SK-N-SH (cell line): ENCODE results near the gene RBMS1. TPM values are rescaled to one million over a fixed set of nuclear protein-coding genes. Genes with fewer than 3 reads are reported as not detected.

ENCODE experiments used
- CTCF ChIA-PET: fragments of 300-600, 350-600 bp; formaldehyde crosslinking; extraction: SDS; loops from one replicate; lab custom pipeline; 2021; lab: Yijun Ruan, JAX
- POLR2A ChIA-PET: fragments of 350-600 bp; sonication (Branson Sonifier 250); formaldehyde crosslinking; extraction: SDS; loops from one replicate; lab custom pipeline; 2020; ENCODE audit warnings: antibody characterized with exemption, inconsistent platforms; lab: Yijun Ruan, JAX
- DNase-seq: peaks from one replicate; pipeline ENCODE4 v3.0.0; 2012
- H2AFZ ChIP-seq: fragments of 200-600 bp; sonication (generic); 2 replicates; pipeline ENCODE4 v1.8.1; 2016; ENCODE audit warnings: antibody characterized with exemption, mild to moderate bottlenecking, low read depth
- H3F3A ChIP-seq: fragments of 200-600 bp; sonication (generic); replicated peaks from 2 replicates; pipeline ENCODE3; 2016; ENCODE audit warnings: antibody characterized with exemption, mild to moderate bottlenecking; ENCODE audit not compliant: insufficient read depth
- H3K27ac ChIP-seq, 2 experiments: fragments of 200-500 bp in 1 of 2; fragments of 200-600 bp in 1 of 2; sonication (Bioruptor generic) in 1 of 2; sonication (generic), shearing (Covaris generic) in 1 of 2; 2 replicates each; pipeline versions ENCODE4 v1.5.1 to v1.6.1; 2014 to 2016; ENCODE audit warnings: low read depth in 2 of 2, inconsistent platforms in 1 of 2, low read length in 1 of 2, mild to moderate bottlenecking in 1 of 2, mixed read lengths in 1 of 2
- H3K27me3 ChIP-seq: fragments of 200-600 bp; sonication (generic), shearing (Covaris generic); 2 replicates; pipeline ENCODE4 v1.6.1; 2016; ENCODE audit warnings: mixed run types; ENCODE audit not compliant: insufficient read depth
- H3K36me3 ChIP-seq, 2 experiments: fragments of 200-500 bp in 1 of 2; fragments of 200-600 bp in 1 of 2; sonication (Bioruptor generic) in 1 of 2; sonication (generic) in 1 of 2; replicated peaks in 1 of 2; 2 replicates each; pipeline versions ENCODE3 to v1.5.1; 2014 to 2016; ENCODE audit warnings: low read length in 1 of 2, mild to moderate bottlenecking in 1 of 2; ENCODE audit not compliant: insufficient read depth in 2 of 2, control insufficient read depth in 1 of 2
- H3K4me1 ChIP-seq, 2 experiments: fragments of 200-500 bp in 1 of 2; fragments of 200-600 bp in 1 of 2; sonication (Bioruptor generic) in 1 of 2; sonication (generic), shearing (Covaris generic) in 1 of 2; 2 replicates each; pipeline versions ENCODE4 v1.5.1 to v1.6.1; 2014 to 2016; ENCODE audit warnings: low read depth in 1 of 2, low read length in 1 of 2, mixed run types in 1 of 2; ENCODE audit not compliant: insufficient read depth in 2 of 2, control insufficient read depth in 1 of 2
- H3K4me2 ChIP-seq: fragments of 200-600 bp; sonication (generic), shearing (Covaris generic); 2 replicates; pipeline ENCODE4 v1.6.1; 2017; ENCODE audit warnings: mixed run types
- H3K4me3 ChIP-seq, 2 experiments: fragments of 200-500 bp in 1 of 2; fragments of 200-600 bp in 1 of 2; sonication (Bioruptor generic) in 1 of 2; sonication (generic), shearing (Covaris generic) in 1 of 2; 2 replicates each; pipeline versions ENCODE4 v1.5.1 to v1.8.1; 2014 to 2016; ENCODE audit warnings: low read depth in 2 of 2, inconsistent platforms in 1 of 2, low read length in 1 of 2, mild to moderate bottlenecking in 1 of 2, mixed read lengths in 1 of 2, moderate library complexity in 1 of 2
- H3K79me2 ChIP-seq: fragments of 200-600 bp; sonication (generic); 2 replicates; pipeline ENCODE4 v1.8.1; 2017; ENCODE audit warnings: mild to moderate bottlenecking; ENCODE audit not compliant: insufficient read depth
- H3K9ac ChIP-seq: fragments of 200-600 bp; sonication (generic); 2 replicates; pipeline ENCODE4 v1.6.1; 2017; ENCODE audit warnings: mixed run types
- H3K9me2 ChIP-seq: fragments of 200-600 bp; sonication (generic); 2 replicates; pipeline ENCODE4 v1.6.1; 2017; ENCODE audit warnings: mixed run types
- H3K9me3 ChIP-seq: fragments of 200-600 bp; sonication (generic); 2 replicates; pipeline ENCODE4 v1.6.1; 2017; ENCODE audit warnings: mixed run types, mild to moderate bottlenecking, moderate library complexity
- H4K20me1 ChIP-seq: fragments of 200-600 bp; sonication (generic); 2 replicates; pipeline ENCODE4 v1.6.1; 2017; ENCODE audit warnings: mild to moderate bottlenecking, mixed run types; ENCODE audit not compliant: insufficient read depth
- CTCF ChIP-seq: fragments of 200-600 bp; sonication (generic); IDR thresholded peaks from 2 replicates; pipeline ENCODE4 v1.6.1; 2017; ENCODE audit warnings: antibody characterized with exemption, mild to moderate bottlenecking, moderate library complexity
- ELF1 ChIP-seq: IDR thresholded peaks from 2 replicates; pipeline ENCODE4 v1.4.0; 2012
- EZH2phosphoT487 ChIP-seq: fragments of 200-600 bp; sonication (generic); IDR thresholded peaks from 2 replicates; pipeline ENCODE4 v1.6.1; 2017; ENCODE audit warnings: low read depth, mixed run types, mild to moderate bottlenecking, antibody characterized with exemption, moderate library complexity, borderline replicate concordance
- FOXM1 ChIP-seq: IDR thresholded peaks from 2 replicates; pipeline ENCODE4 v1.4.0; 2012; ENCODE audit warnings: low read depth, mild to moderate bottlenecking
- GABPA ChIP-seq: IDR thresholded peaks from 2 replicates; pipeline ENCODE4 v1.4.0; 2012; ENCODE audit warnings: low read depth, mild to moderate bottlenecking
- GATA2 ChIP-seq: sonication (generic); formaldehyde crosslinking; IDR thresholded peaks from 2 replicates; pipeline ENCODE4 v1.5.0; 2020; ENCODE audit warnings: mild to moderate bottlenecking, missing genetic modification reagents
- IRF3 ChIP-seq: fragments of 150-350 bp; IDR thresholded peaks from 2 replicates; pipeline ENCODE4 v1.6.1; 2016; ENCODE audit warnings: mild to moderate bottlenecking, low read depth, low read length
- JUND ChIP-seq: IDR thresholded peaks from 2 replicates; pipeline ENCODE4 v1.4.0; 2012
- MEF2A ChIP-seq: IDR thresholded peaks from 2 replicates; pipeline ENCODE4 v1.4.0; 2012; ENCODE audit warnings: low read depth, borderline replicate concordance
- NRF1 ChIP-seq: IDR thresholded peaks from 2 replicates; pipeline ENCODE4 v1.6.1; 2012; ENCODE audit warnings: low read depth, mild to moderate bottlenecking, low read length
- POLR2AphosphoS5 ChIP-seq: IDR thresholded peaks from 2 replicates; pipeline ENCODE4 v1.6.1; 2012; ENCODE audit warnings: low read depth, low read length
- RAD21 ChIP-seq: IDR thresholded peaks from 2 replicates; pipeline ENCODE4 v1.6.1; 2012; ENCODE audit warnings: mild to moderate bottlenecking, low read length
- RCOR1 ChIP-seq: fragments of 150-350 bp; IDR thresholded peaks from 2 replicates; pipeline ENCODE4 v1.6.1; 2017; ENCODE audit warnings: antibody characterized with exemption, low read length
- RFX5 ChIP-seq: IDR thresholded peaks from 2 replicates; pipeline ENCODE4 v1.6.1; 2012; ENCODE audit warnings: mild to moderate bottlenecking, improper control_type of control experiment, low read length
- SIN3A ChIP-seq: IDR thresholded peaks from 2 replicates; pipeline ENCODE4 v1.6.1; 2012; ENCODE audit warnings: low read depth, mild to moderate bottlenecking, low read length, moderate library complexity, borderline replicate concordance
- SMC3 ChIP-seq: IDR thresholded peaks from 2 replicates; pipeline ENCODE4 v1.6.1; 2012; ENCODE audit warnings: low read depth, low read length, improper control_type of control experiment
- TAF1 ChIP-seq: IDR thresholded peaks from 2 replicates; pipeline ENCODE4 v1.6.1; 2012; ENCODE audit warnings: low read depth, mild to moderate bottlenecking, low read length, moderate library complexity, borderline replicate concordance
- TCF12 ChIP-seq: IDR thresholded peaks from 2 replicates; pipeline ENCODE4 v1.4.0; 2012
- TEAD4 ChIP-seq: IDR thresholded peaks from 2 replicates; pipeline ENCODE4 v1.4.0; 2012; ENCODE audit warnings: mild to moderate bottlenecking, borderline replicate concordance; ENCODE audit not compliant: insufficient read depth
- USF1 ChIP-seq: IDR thresholded peaks from 2 replicates; pipeline ENCODE4 v1.4.0; 2012; ENCODE audit warnings: low read depth, borderline replicate concordance
- WGBS: methylation state at CpG from one replicate; pipeline ENCODE4 v1.1.6; 2017; ENCODE audit warnings: low lambda C conversion rate; 5-methylcytosine and 5-hydroxymethylcytosine counted together
- polyA plus RNA-seq, 3 experiments: library from polyadenylated mRNA; depleted of rRNA; stranded (reverse); fragments of >200 nt; gene quantifications; 2 replicates each; pipeline ENCODE4 v1.2.3, GENCODE V29; 2012
- TF ChIP-seq, protein P1 (sequence below): IDR thresholded peaks from 2 replicates; pipeline ENCODE4 v1.6.1; 2012; ENCODE audit warnings: mild to moderate bottlenecking, low read depth, low read length, moderate library complexity
- TF ChIP-seq, protein P2 (sequence below): fragments of 150-350 bp; IDR thresholded peaks from 2 replicates; pipeline ENCODE4 v1.6.1; 2017; ENCODE audit warnings: antibody characterized with exemption, low read length, low read depth, borderline replicate concordance

Gene RBMS1
- polyA plus RNA-seq, 1 of the 3 experiments (the other 2 are of a cell fraction), result 56.5 TPM

DNA sequence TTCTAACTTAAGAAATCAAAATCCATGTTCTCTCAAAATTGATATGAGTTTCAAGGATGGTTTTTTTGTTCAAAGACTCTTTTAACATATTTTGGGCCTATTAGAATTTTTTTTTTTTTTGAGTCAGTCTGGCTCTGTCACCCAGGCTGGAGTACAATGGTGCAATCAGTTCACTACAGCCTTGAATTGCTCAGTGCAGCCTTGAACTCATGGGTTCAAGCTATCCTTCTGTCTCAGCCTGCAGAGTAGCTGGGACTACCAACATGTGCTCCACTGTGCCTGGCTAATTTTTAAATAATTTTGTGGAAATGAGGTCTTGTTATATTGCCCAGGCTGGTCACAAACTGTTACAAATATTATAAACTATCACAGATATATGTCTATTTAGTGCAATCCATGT, 40.6 kb upstream of the RBMS1 start:
- POLR2A ChIA-PET, result no interaction called here
- no peak overlapping the region for H3K27ac ChIP-seq
- CTCF ChIA-PET, result no interaction called here

GRCh38 chr2:160533482-160533881, 39.9 kb upstream of the RBMS1 start:
- no peaks in the 10 kb centered on the region for H3K9me3 ChIP-seq
- no peak overlapping the region for H3K27ac ChIP-seq
- no peaks in the 10 kb centered on the region for H3K27me3 ChIP-seq
- TF ChIP-seq TAF1, result no peak
- TF ChIP-seq SIN3A, result no peak
- TF ChIP-seq IRF3, result no peak
- TF ChIP-seq NRF1, result no peak
- no peak for TF ChIP-seq TEAD4
- TF ChIP-seq RCOR1, result no peak
- no peak for TF ChIP-seq GABPA
- TF ChIP-seq JUND, result no peak
- no peak for TF ChIP-seq EZH2phosphoT487
- TF ChIP-seq, protein P1, sequence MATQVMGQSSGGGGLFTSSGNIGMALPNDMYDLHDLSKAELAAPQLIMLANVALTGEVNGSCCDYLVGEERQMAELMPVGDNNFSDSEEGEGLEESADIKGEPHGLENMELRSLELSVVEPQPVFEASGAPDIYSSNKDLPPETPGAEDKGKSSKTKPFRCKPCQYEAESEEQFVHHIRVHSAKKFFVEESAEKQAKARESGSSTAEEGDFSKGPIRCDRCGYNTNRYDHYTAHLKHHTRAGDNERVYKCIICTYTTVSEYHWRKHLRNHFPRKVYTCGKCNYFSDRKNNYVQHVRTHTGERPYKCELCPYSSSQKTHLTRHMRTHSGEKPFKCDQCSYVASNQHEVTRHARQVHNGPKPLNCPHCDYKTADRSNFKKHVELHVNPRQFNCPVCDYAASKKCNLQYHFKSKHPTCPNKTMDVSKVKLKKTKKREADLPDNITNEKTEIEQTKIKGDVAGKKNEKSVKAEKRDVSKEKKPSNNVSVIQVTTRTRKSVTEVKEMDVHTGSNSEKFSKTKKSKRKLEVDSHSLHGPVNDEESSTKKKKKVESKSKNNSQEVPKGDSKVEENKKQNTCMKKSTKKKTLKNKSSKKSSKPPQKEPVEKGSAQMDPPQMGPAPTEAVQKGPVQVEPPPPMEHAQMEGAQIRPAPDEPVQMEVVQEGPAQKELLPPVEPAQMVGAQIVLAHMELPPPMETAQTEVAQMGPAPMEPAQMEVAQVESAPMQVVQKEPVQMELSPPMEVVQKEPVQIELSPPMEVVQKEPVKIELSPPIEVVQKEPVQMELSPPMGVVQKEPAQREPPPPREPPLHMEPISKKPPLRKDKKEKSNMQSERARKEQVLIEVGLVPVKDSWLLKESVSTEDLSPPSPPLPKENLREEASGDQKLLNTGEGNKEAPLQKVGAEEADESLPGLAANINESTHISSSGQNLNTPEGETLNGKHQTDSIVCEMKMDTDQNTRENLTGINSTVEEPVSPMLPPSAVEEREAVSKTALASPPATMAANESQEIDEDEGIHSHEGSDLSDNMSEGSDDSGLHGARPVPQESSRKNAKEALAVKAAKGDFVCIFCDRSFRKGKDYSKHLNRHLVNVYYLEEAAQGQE, result no peak
- no peak for TF ChIP-seq RFX5
- TF ChIP-seq, protein P2, sequence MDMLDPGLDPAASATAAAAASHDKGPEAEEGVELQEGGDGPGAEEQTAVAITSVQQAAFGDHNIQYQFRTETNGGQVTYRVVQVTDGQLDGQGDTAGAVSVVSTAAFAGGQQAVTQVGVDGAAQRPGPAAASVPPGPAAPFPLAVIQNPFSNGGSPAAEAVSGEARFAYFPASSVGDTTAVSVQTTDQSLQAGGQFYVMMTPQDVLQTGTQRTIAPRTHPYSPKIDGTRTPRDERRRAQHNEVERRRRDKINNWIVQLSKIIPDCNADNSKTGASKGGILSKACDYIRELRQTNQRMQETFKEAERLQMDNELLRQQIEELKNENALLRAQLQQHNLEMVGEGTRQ, result no peak
- no peak for TF ChIP-seq USF1
- TF ChIP-seq POLR2AphosphoS5, result no peak
- no peak for TF ChIP-seq SMC3
- no peak for TF ChIP-seq ELF1
- no peak for TF ChIP-seq RAD21
- TF ChIP-seq CTCF, result no peak
- no peak for TF ChIP-seq MEF2A
- TF ChIP-seq, all 33 proteins: peak for 0
- Histone ChIP-seq H3K79me2 (no peaks in the 10 kb centered on the region), H4K20me1 (no peaks in the 10 kb centered on the region), H3K9me2 (no peaks in the 10 kb centered on the region), H3F3A (no peaks in the 10 kb centered on the region), H2AFZ (no peak overlapping the region), H3K4me2 (no peak overlapping the region), H3K4me3 (no peak overlapping the region), H3K9ac (no peak overlapping the region), H3K36me3 (no peaks in the 10 kb centered on the region), H3K4me1 (no peaks in the 10 kb centered on the region; a peak in 1 of 4 replicates)
- ChIA-PET CTCF (no interaction called here), POLR2A (no interaction called here)
- DNase-seq, result no peak
- WGBS, result 95% methylated on average over 2 of the region's 2 CpGs

More for the DNA sequence above, 40.6 kb upstream of the RBMS1 start:
- no peaks in the 10 kb centered on the region for H3F3A ChIP-seq
- no peak for DNase-seq
- H3K4me3 ChIP-seq, result no peak overlapping the region
- H3K9ac ChIP-seq, result no peak overlapping the region
- no peaks in the 10 kb centered on the region for H3K79me2 ChIP-seq
- H3K27me3 ChIP-seq, result no peaks in the 10 kb centered on the region
- H3K9me3 ChIP-seq, result no peaks in the 10 kb centered on the region
- no peaks in the 10 kb centered on the region; a peak in 1 of 4 replicates for H3K4me1 ChIP-seq
- no peaks in the 10 kb centered on the region for H3K9me2 ChIP-seq
- H3K4me2 ChIP-seq, result no peak overlapping the region
- no peaks in the 10 kb centered on the region for H4K20me1 ChIP-seq
- TF ChIP-seq FOXM1 (no peak), TAF1 (no peak), NRF1 (no peak), SIN3A (no peak), ELF1 (no peak), TCF12 (no peak), SMC3 (no peak), GATA2 (CRISPR knock-in tag) (no peak), RFX5 (no peak)
- no peak overlapping the region for H2AFZ ChIP-seq
- H3K36me3 ChIP-seq, result no peaks in the 10 kb centered on the region
